Mesendoderm (in vitro differentiated cells): ENCODE results near the gene SPON1.
A peak's percentile ranks its signal among the peaks of the same experiment; 100 is the strongest.

Source experiments
- DNase-seq: peaks from one replicate; pipeline ENCODE4 v3.0.0; 2013
- H2AK5ac ChIP-seq: 2 replicates; pipeline ENCODE4 v1.6.1; 2013; ENCODE audit warnings: low read length, inconsistent platforms
- H2BK120ac ChIP-seq: 2 replicates; pipeline ENCODE4 v1.6.1; 2013; ENCODE audit warnings: low read depth, mild to moderate bottlenecking, low read length, moderate library complexity, mixed read lengths
- H2BK15ac ChIP-seq: replicated peaks from 2 replicates; pipeline ENCODE4 v1.6.1; 2013; ENCODE audit warnings: low read depth, mild to moderate bottlenecking, moderate library complexity
- H2BK5ac ChIP-seq: 2 replicates; pipeline ENCODE4 v1.6.1; 2013; ENCODE audit warnings: low read length, inconsistent platforms
- H3K18ac ChIP-seq: 2 replicates; pipeline ENCODE4 v1.6.1; 2013; ENCODE audit warnings: mild to moderate bottlenecking, low read length, mixed read lengths
- H3K23ac ChIP-seq: one replicate; pipeline ENCODE4 v1.6.1; 2013; ENCODE audit warnings: low read length
- H3K27ac ChIP-seq: 2 replicates; pipeline ENCODE4 v1.5.1; 2013; ENCODE audit warnings: low read depth, mild to moderate bottlenecking, inconsistent platforms, low read length, moderate library complexity
- H3K27me3 ChIP-seq: 2 replicates; pipeline ENCODE4 v1.6.1; 2013; ENCODE audit warnings: low read length, control low read depth, mild to moderate bottlenecking, inconsistent platforms; ENCODE audit not compliant: insufficient read depth, poor library complexity
- H3K36me3 ChIP-seq: 2 replicates; pipeline ENCODE4 v1.6.1; 2013; ENCODE audit warnings: low read length, inconsistent platforms; ENCODE audit not compliant: control insufficient read depth, insufficient read depth
- H3K4ac ChIP-seq: one replicate; pipeline ENCODE4 v1.6.1; 2013; ENCODE audit warnings: low read depth, mild to moderate bottlenecking, low read length, moderate library complexity
- H3K4me1 ChIP-seq: 2 replicates; pipeline ENCODE4 v1.6.1; 2013; ENCODE audit warnings: low read depth, low read length, inconsistent platforms; ENCODE audit not compliant: control insufficient read depth
- H3K4me2 ChIP-seq: 2 replicates; pipeline ENCODE4 v1.6.1; 2013; ENCODE audit warnings: low read length
- H3K4me3 ChIP-seq: 2 replicates; pipeline ENCODE4 v1.5.1; 2013; ENCODE audit warnings: mild to moderate bottlenecking, low read length
- H3K56ac ChIP-seq: one replicate; pipeline ENCODE4 v1.6.1; 2013; ENCODE audit warnings: low read length
- H3K79me1 ChIP-seq: 2 replicates; pipeline ENCODE4 v1.6.1; 2013; ENCODE audit warnings: low read length, inconsistent platforms
- H3K79me2 ChIP-seq: 2 replicates; pipeline ENCODE4 v1.6.1; 2013; ENCODE audit warnings: mild to moderate bottlenecking, low read length; ENCODE audit not compliant: control insufficient read depth, insufficient read depth
- H3K9ac ChIP-seq: 2 replicates; pipeline ENCODE4 v1.6.1; 2013; ENCODE audit warnings: low read length, inconsistent platforms
- H4K5ac ChIP-seq: one replicate; pipeline ENCODE4 v1.6.1; 2013; ENCODE audit warnings: low read length
- H4K8ac ChIP-seq: one replicate; pipeline ENCODE4 v1.6.1; 2013; ENCODE audit warnings: low read depth, mild to moderate bottlenecking, control low read depth, low read length, moderate library complexity
- WGBS: extraction: QIAGEN DNeasy Blood & Tissue Kit; methylation state at CpG from one replicate; pipeline ENCODE4 v1.1.7; 2013; ENCODE audit warnings: low lambda C conversion rate, missing lambda C conversion rate; ENCODE audit not compliant: insufficient coverage; ENCODE audit errors: extremely low coverage; 5-methylcytosine and 5-hydroxymethylcytosine counted together

Gene SPON1

GRCh38 chr11:13963949-13964770, 1.6 kb downstream of the SPON1 start:
- Histone ChIP-seq H3K4me1 (no peaks in the 10 kb centered on the region), H3K27ac (no peak overlapping the region), H4K5ac (no peak overlapping the region), H4K8ac (no peak overlapping the region), H3K4ac (no peak overlapping the region), H2AK5ac (no peak overlapping the region), H3K27me3 (peaks cover 21% of the 10 kb centered on the region), H3K18ac (no peak overlapping the region), H3K79me2 (no peaks in the 10 kb centered on the region), H2BK5ac (no peak overlapping the region), H3K56ac (peak overlapping the region; percentile 71), H3K36me3 (no peaks in the 10 kb centered on the region), H3K4me2 (peak overlapping the region; percentile 65), H3K9ac (peak overlapping the region; percentile 49), H3K79me1 (no peaks in the 10 kb centered on the region), H3K4me3 (peak overlapping the region; percentile 28), H3K23ac (peak overlapping the region; percentile 91), H2BK15ac (no peak overlapping the region), H2BK120ac (no peak overlapping the region)
- DNase-seq, result peak; percentile 47
- no CpG with 5 or more reads among the region's 62 CpGs for whole genome bisulfite sequencing

- Histone ChIP-seq H2BK15ac (no peak overlapping the region), H3K27ac (no peak overlapping the region), H2AK5ac (no peak overlapping the region), H3K4me1 (no peaks in the 10 kb centered on the region), H3K4me3 (no peak overlapping the region), H3K23ac (no peak overlapping the region), H2BK120ac (no peak overlapping the region), H4K5ac (no peak overlapping the region), H4K8ac (no peak overlapping the region), H3K79me2 (no peaks in the 10 kb centered on the region), H3K4me2 (peak overlapping the region; percentile 65), H3K27me3 (peaks cover 21% of the 10 kb centered on the region), H3K4ac (no peak overlapping the region), H3K18ac (no peak overlapping the region), H3K9ac (peak overlapping the region; percentile 49), H3K79me1 (no peaks in the 10 kb centered on the region), H3K36me3 (no peaks in the 10 kb centered on the region), H3K56ac (peak overlapping the region; percentile 71), H2BK5ac (no peak overlapping the region)
- no peak for DNase-seq
- WGBS, result no CpG with 5 or more reads among the region's 7 CpGs
Observed at GRCh38 chr11:13964771-13965074, 2.2 kb downstream of the SPON1 start.

GRCh38 chr11:13965337-13965736, 2.8 kb downstream of the SPON1 start:
- H4K5ac ChIP-seq, result no peak overlapping the region
- no peak for DNase-seq
- H3K9ac ChIP-seq, result no peak overlapping the region
- H3K4ac ChIP-seq, result no peak overlapping the region
- H3K79me1 ChIP-seq, result no peaks in the 10 kb centered on the region
- H3K27me3 ChIP-seq, result peaks cover 21% of the 10 kb centered on the region
- no peak overlapping the region for H3K4me3 ChIP-seq
- H3K4me1 ChIP-seq, result no peaks in the 10 kb centered on the region
- no CpG with 5 or more reads among the region's 5 CpGs for WGBS
- no peak overlapping the region for H2AK5ac ChIP-seq
- no peak overlapping the region for H3K23ac ChIP-seq
- H3K4me2 ChIP-seq, result no peak overlapping the region
- H2BK120ac ChIP-seq, result no peak overlapping the region
- no peak overlapping the region for H3K56ac ChIP-seq
- no peaks in the 10 kb centered on the region for H3K36me3 ChIP-seq
- H4K8ac ChIP-seq, result no peak overlapping the region
- H2BK15ac ChIP-seq, result no peak overlapping the region
- H3K27ac ChIP-seq, result no peak overlapping the region
- no peak overlapping the region for H2BK5ac ChIP-seq
- no peaks in the 10 kb centered on the region for H3K79me2 ChIP-seq
- H3K18ac ChIP-seq, result no peak overlapping the region

- H2BK120ac ChIP-seq, result no peak overlapping the region
- H3K36me3 ChIP-seq, result no peaks in the 10 kb centered on the region
- DNase-seq, result no peak
- H3K23ac ChIP-seq, result no peak overlapping the region
- no peak overlapping the region for H2BK15ac ChIP-seq
- no peaks in the 10 kb centered on the region for H3K79me1 ChIP-seq
- H3K27me3 ChIP-seq, result peaks cover 21% of the 10 kb centered on the region
- no peak overlapping the region for H3K9ac ChIP-seq
- no peak overlapping the region for H3K4ac ChIP-seq
- no peak overlapping the region for H4K5ac ChIP-seq
- H4K8ac ChIP-seq, result no peak overlapping the region
- no peak overlapping the region for H2AK5ac ChIP-seq
- no CpG with 5 or more reads among the region's 3 CpGs for WGBS
- H3K18ac ChIP-seq, result no peak overlapping the region
- no peak overlapping the region for H3K4me2 ChIP-seq
- H3K56ac ChIP-seq, result no peak overlapping the region
- H3K4me1 ChIP-seq, result no peaks in the 10 kb centered on the region
- H2BK5ac ChIP-seq, result no peak overlapping the region
- H3K4me3 ChIP-seq, result no peak overlapping the region
- no peak overlapping the region for H3K27ac ChIP-seq
- H3K79me2 ChIP-seq, result no peaks in the 10 kb centered on the region
Observed at GRCh38 chr11:13966013-13966412, 3.5 kb downstream of the SPON1 start.

GRCh38 chr11:13966486-13966885, 4.0 kb downstream of the SPON1 start:
- no CpG with 5 or more reads among the region's 1 CpG for WGBS
- Histone ChIP-seq H3K56ac (no peak overlapping the region), H3K27ac (no peak overlapping the region), H3K23ac (no peak overlapping the region), H2BK15ac (no peak overlapping the region), H3K27me3 (peaks cover 21% of the 10 kb centered on the region), H3K9ac (no peak overlapping the region), H4K5ac (no peak overlapping the region), H3K36me3 (no peaks in the 10 kb centered on the region), H3K4ac (no peak overlapping the region), H2BK5ac (no peak overlapping the region), H3K4me2 (no peak overlapping the region), H2BK120ac (no peak overlapping the region), H4K8ac (no peak overlapping the region), H3K4me1 (no peaks in the 10 kb centered on the region), H3K79me1 (no peaks in the 10 kb centered on the region), H3K4me3 (no peak overlapping the region), H3K79me2 (no peaks in the 10 kb centered on the region), H2AK5ac (no peak overlapping the region), H3K18ac (no peak overlapping the region)
- no peak for DNase-seq

GRCh38 chr11:13970986-13971385, 8.5 kb downstream of the SPON1 start:
- no peak overlapping the region for H3K4ac ChIP-seq
- H3K18ac ChIP-seq, result no peak overlapping the region
- no peak overlapping the region for H2AK5ac ChIP-seq
- H3K9ac ChIP-seq, result no peak overlapping the region
- H3K23ac ChIP-seq, result no peak overlapping the region
- no peaks in the 10 kb centered on the region for H3K27me3 ChIP-seq
- no peak overlapping the region for H3K56ac ChIP-seq
- no peaks in the 10 kb centered on the region for H3K36me3 ChIP-seq
- H3K4me1 ChIP-seq, result no peaks in the 10 kb centered on the region
- no peak overlapping the region for H3K4me3 ChIP-seq
- H3K27ac ChIP-seq, result no peak overlapping the region
- no peak overlapping the region for H2BK15ac ChIP-seq
- no peaks in the 10 kb centered on the region for H3K79me1 ChIP-seq
- no peak overlapping the region for H4K8ac ChIP-seq
- H2BK120ac ChIP-seq, result no peak overlapping the region
- DNase-seq, result peak; percentile 50
- H2BK5ac ChIP-seq, result no peak overlapping the region
- H3K4me2 ChIP-seq, result no peak overlapping the region
- H3K79me2 ChIP-seq, result no peaks in the 10 kb centered on the region
- no peak overlapping the region for H4K5ac ChIP-seq
- no CpG with 5 or more reads among the region's 2 CpGs for WGBS
